C4-2B (cell line): Measurements from ENCODE around the gene KCTD6.

ENCODE experiments used
- CTCF ChIP-seq: fragments of 450-650 bp; conservative IDR thresholded peaks from 2 replicates; pipeline ENCODE4 v1.5.1; 2017; ENCODE audit warnings: mild to moderate bottlenecking
- ZFX ChIP-seq: fragments of 450-650 bp; IDR thresholded peaks from 2 replicates; pipeline ENCODE4 v1.6.1; 2017

- TF ChIP-seq CTCF = no peak
- no peak for TF ChIP-seq ZFX
Observed at GRCh38 chr3:58551636-58552180, 59.8 kb downstream of the KCTD6 start.
